ENCODE data around the gene GPR55. TPM values are rescaled to one million over a fixed set of nuclear protein-coding genes. Genes with fewer than 3 reads are reported as not detected.

Gene GPR55
- total RNA-seq, 1 donor from 2014 or later: not detected

- Mint-ChIP-seq H3K9me3 (ENCODE audit: low read depth) (no peaks in the 10 kb centered on the region), H3K4me3 (ENCODE audit: unreplicated experiment) (no peak overlapping the region), H3K4me1 (ENCODE audit: low read depth) (no peaks in the 10 kb centered on the region), H3K27ac (ENCODE audit: unreplicated experiment) (no peak overlapping the region), H3K27me3 (ENCODE audit: low read depth) (peaks cover 19% of the 10 kb centered on the region), H3K36me3 (ENCODE audit: low read depth) (no peaks in the 10 kb centered on the region)
- TF ChIP-seq, protein P1, sequence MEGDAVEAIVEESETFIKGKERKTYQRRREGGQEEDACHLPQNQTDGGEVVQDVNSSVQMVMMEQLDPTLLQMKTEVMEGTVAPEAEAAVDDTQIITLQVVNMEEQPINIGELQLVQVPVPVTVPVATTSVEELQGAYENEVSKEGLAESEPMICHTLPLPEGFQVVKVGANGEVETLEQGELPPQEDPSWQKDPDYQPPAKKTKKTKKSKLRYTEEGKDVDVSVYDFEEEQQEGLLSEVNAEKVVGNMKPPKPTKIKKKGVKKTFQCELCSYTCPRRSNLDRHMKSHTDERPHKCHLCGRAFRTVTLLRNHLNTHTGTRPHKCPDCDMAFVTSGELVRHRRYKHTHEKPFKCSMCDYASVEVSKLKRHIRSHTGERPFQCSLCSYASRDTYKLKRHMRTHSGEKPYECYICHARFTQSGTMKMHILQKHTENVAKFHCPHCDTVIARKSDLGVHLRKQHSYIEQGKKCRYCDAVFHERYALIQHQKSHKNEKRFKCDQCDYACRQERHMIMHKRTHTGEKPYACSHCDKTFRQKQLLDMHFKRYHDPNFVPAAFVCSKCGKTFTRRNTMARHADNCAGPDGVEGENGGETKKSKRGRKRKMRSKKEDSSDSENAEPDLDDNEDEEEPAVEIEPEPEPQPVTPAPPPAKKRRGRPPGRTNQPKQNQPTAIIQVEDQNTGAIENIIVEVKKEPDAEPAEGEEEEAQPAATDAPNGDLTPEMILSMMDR (IDR thresholded peaks at IDR 0.05): no peak
- DNase-seq (ENCODE audit: low spot score): no peak
Measured at GRCh38 chr2:230899287-230899686, 25.8 kb downstream of the GPR55 start.

GRCh38 chr2:230898713-230899091 is 26.3 kb downstream of the GPR55 start:
- H3K4me3 Mint-ChIP-seq (ENCODE audit: unreplicated experiment): no peak overlapping the region
- TF ChIP-seq, protein P1 (IDR thresholded peaks at IDR 0.05): no peak
- DNase-seq (ENCODE audit: low spot score): peak; percentile 60
- H3K27ac Mint-ChIP-seq (ENCODE audit: unreplicated experiment): no peak overlapping the region
- no peaks in the 10 kb centered on the region for H3K9me3 Mint-ChIP-seq (ENCODE audit: low read depth)
- no peaks in the 10 kb centered on the region for H3K4me1 Mint-ChIP-seq (ENCODE audit: low read depth)
- no peaks in the 10 kb centered on the region for H3K36me3 Mint-ChIP-seq (ENCODE audit: low read depth)
- peaks cover 19% of the 10 kb centered on the region for H3K27me3 Mint-ChIP-seq (ENCODE audit: low read depth)

DNA sequence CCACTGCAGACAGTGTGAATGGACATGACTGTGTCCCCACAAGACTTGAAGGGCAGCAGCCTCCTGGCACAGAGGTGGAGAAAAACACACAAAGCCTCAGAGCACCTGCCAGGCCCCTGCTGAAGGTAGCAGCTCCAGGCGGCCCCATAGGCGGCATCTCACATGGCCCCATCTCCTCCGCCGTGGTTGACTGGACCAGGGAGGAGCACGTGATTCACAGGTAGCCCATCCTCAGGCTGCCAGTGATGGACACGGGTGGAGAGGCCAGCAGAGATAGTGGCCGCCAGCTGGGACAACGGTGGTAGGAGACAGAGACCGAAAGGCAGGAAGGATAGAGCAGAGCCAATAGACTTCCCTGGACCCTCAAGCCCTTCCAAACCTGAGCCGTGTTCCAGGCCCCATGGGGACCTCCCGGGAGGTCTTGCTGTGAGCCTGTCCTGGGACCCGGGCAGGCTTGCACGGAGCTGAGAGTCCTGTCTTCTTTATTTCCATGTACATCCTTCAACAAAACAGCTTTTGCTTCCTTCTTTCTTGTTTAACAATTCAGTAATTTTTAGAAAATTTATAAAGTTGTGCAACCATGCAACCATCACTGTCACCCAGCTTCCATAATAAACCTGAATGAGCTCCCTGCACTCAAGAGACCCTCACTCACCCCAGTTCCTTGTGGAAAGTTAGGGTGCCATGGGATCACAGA is 26.9 kb downstream of the GPR55 start:
- DNase-seq (ENCODE audit: low spot score): peak; percentile 82
- H3K4me3 Mint-ChIP-seq (ENCODE audit: unreplicated experiment): no peak overlapping the region
- no peak overlapping the region for H3K27ac Mint-ChIP-seq (ENCODE audit: unreplicated experiment)
- no peaks in the 10 kb centered on the region for H3K36me3 Mint-ChIP-seq (ENCODE audit: low read depth)
- TF ChIP-seq, protein P1 (IDR thresholded peaks at IDR 0.05): no peak
- H3K27me3 Mint-ChIP-seq (ENCODE audit: low read depth): peaks cover 19% of the 10 kb centered on the region
- H3K9me3 Mint-ChIP-seq (ENCODE audit: low read depth): no peaks in the 10 kb centered on the region
- no peaks in the 10 kb centered on the region for H3K4me1 Mint-ChIP-seq (ENCODE audit: low read depth)

GRCh38 chr2:230896346-230897115 is 28.5 kb downstream of the GPR55 start:
- TF ChIP-seq, protein P1 (IDR thresholded peaks at IDR 0.05): no peak
- no peak for DNase-seq (ENCODE audit: low spot score)
- H3K4me1 Mint-ChIP-seq (ENCODE audit: low read depth): no peaks in the 10 kb centered on the region
- H3K9me3 Mint-ChIP-seq (ENCODE audit: low read depth): peaks cover 5% of the 10 kb centered on the region
- no peak overlapping the region for H3K27ac Mint-ChIP-seq (ENCODE audit: unreplicated experiment)
- H3K36me3 Mint-ChIP-seq (ENCODE audit: low read depth): no peaks in the 10 kb centered on the region
- no peak overlapping the region for H3K4me3 Mint-ChIP-seq (ENCODE audit: unreplicated experiment)
- H3K27me3 Mint-ChIP-seq (ENCODE audit: low read depth): peaks cover 19% of the 10 kb centered on the region

GRCh38 chr2:230895536-230896345 is 29.3 kb downstream of the GPR55 start:
- Mint-ChIP-seq H3K9me3 (ENCODE audit: low read depth) (peaks cover 5% of the 10 kb centered on the region), H3K27ac (ENCODE audit: unreplicated experiment) (no peak overlapping the region), H3K4me1 (ENCODE audit: low read depth) (peaks cover 7% of the 10 kb centered on the region), H3K4me3 (ENCODE audit: unreplicated experiment) (no peak overlapping the region), H3K36me3 (ENCODE audit: low read depth) (no peaks in the 10 kb centered on the region), H3K27me3 (ENCODE audit: low read depth) (peaks cover 11% of the 10 kb centered on the region)
- TF ChIP-seq, protein P1 (IDR thresholded peaks at IDR 0.05): no peak
- no peak for DNase-seq (ENCODE audit: low spot score)
